GM18517 (cell line): ENCODE data around the gene PKM.

Source experiments
- ATAC-seq: cut with Tn5 transposase; IDR thresholded peaks from one replicate; pipeline ENCODE4 v1.9.1; 2021; ENCODE audit warnings: mild to moderate bottlenecking, moderate library complexity; ENCODE audit not compliant: unreplicated experiment

PKM gene

GRCh38 chr15:72236381-72237003, 5.5 kb upstream of the PKM start:
- no peak for ATAC-seq

DNA sequence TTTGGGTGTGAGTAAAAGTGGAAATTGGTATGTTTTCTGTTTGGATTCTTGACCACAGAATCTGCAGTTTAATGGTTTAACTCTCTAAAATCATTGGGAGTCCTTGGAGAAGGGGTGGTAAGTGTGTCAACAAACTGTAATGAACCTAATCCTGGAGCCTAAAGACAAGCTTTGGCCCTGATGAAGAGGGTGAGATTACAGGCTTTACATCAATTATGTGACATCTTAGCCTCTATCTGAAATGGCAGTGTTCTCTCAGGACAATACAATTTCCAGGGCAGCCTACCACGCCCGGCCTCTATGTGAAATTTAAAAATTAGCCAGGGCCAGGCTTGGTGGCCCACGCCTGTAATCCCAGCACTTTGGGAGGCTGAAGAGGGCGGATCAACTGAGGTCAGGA, 4.3 kb upstream of the PKM start:
- ATAC-seq, result no peak

DNA sequence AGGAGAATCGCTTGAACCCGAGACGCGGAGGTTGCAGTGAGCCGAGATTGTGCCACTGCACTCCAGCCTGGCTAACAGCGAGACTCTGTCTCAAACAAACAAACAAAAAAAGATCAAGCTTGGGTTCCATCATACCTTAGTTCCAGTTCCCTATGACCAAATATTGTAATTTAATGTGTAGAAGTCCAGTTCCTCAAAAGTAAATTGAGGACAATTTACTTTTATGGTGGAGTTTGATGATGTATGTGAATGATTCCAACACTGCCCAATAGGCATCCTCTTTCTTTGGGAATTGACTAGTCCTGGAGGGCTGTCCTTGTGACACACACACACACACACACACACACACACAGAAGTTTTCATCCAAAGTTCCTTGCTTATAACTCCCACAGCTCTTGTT, 2.8 kb upstream of the PKM start:
- ATAC-seq, result no peak

DNA sequence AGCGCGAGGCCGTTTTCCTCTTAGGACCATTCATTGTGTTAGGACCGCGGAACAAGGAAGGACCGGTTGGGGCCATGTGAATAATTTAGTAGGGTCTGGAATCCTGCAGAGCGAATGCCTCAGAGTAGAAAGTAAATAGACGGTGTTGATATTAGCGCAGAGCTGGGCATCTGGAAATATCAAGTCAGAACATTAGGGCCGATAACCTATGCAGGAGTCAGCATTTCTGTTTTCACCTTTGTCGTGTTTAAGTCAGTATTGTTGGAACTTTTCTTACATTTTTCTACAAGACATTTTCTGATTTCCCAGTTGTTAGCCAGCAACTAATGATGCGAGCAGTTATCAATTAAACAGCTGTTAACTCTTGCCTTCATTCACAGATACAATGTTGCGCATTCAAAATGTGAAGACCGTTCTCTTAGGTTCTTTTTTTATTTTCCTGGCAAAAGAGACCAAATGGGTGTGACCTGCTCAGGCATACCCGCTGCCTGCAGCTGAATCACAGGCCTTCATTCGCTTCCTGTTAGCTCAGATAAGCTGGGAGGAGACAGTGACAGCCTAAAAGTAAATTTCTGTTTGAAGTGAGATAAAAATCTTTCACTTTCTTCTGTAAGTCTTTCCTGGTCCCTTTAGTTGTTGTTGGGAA, 966 bp upstream of the PKM start:
- ATAC-seq, result no peak

DNA sequence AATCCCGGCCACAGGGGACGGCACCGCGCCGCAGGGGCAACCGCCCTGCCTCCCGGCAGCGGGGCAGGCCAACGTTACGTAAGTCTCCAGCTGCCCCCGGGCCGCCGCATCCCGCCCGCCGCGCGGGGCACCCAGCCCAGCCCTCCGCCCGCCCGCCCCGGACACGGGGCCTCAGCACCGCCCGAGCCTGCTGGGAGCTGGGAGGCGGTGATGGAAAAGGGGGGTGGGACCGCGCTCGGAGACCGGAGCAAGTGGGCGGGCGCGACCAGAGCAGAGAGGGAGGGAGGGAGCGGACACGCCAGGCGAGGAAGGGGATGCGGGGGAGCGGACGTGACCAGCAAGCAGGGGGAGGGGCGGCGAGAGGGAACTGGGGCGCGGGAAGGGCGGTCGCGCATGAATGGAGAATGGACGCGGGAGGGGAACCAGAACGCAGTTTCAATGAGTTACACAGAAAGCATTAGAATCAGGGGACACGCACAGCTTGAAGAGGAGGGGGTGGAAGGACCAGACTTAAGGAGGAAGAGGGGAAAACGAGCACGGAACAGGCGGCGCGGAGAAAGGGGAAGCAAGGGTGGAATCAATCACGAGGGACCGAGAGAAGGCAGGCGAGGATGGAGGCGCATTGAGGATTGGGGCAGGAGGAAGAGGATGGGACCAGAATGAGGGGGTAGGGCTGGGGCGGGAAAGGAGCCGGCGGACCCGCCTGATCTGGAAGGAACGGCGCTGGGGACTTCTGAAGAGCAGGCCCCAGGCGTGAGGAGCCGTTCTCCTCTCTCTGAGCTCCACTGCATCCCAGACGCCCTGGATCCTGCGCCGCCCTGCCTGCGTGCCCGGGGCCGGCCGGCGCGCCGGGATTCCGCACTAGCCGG, 559 bp downstream of the PKM start:
- ATAC-seq, result no peak

GRCh38 chr15:72229947-72230196, 1.1 kb downstream of the PKM start:
- ATAC-seq, result no peak

GRCh38 chr15:72229076-72229946, 1.7 kb downstream of the PKM start:
- ATAC-seq, result no peak

- ATAC-seq, result no peak
Observed at GRCh38 chr15:72227720-72228119, 3.3 kb downstream of the PKM start.

GRCh38 chr15:72227192-72227586, 3.8 kb downstream of the PKM start:
- no peak for ATAC-seq

GRCh38 chr15:72223278-72223677, 7.7 kb downstream of the PKM start:
- no peak for ATAC-seq

- no peak for ATAC-seq
Observed at GRCh38 chr15:72222393-72222792, 8.6 kb downstream of the PKM start.

- no peak for ATAC-seq
Observed at GRCh38 chr15:72220687-72221086, 10.3 kb downstream of the PKM start.

GRCh38 chr15:72217216-72217615, 13.8 kb downstream of the PKM start:
- no peak for ATAC-seq

DNA sequence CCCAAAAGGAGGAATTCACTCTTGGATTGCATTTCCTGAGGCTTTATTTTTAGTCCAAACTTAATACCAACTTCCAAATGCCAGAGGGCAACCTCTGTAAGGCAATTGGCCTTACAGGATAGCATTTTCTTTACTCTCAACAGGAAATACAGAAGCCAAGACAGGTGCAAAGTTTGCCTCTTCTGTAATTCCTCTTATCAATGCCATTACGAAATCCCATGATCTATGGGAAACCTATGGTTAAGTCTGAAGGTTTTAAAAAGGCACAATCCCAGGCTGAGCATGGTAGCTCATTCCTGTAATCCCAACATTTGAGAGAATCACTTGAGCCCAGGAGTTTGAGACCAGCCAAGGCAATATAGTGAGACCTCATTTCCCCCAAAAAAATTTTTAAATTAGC, 14.9 kb downstream of the PKM start:
- ATAC-seq, result no peak

- ATAC-seq, result no peak
Observed at GRCh38 chr15:72207558-72208085, 23.4 kb downstream of the PKM start.

- no peak for ATAC-seq
Observed at GRCh38 chr15:72206677-72207000, 24.4 kb downstream of the PKM start.

- no peak for ATAC-seq
Observed at GRCh38 chr15:72205896-72206676, 24.9 kb downstream of the PKM start.

- no peak for ATAC-seq
Observed at GRCh38 chr15:72205273-72205672, 25.7 kb downstream of the PKM start.

- ATAC-seq, result no peak
Observed at GRCh38 chr15:72203507-72203837, 27.5 kb downstream of the PKM start.

DNA sequence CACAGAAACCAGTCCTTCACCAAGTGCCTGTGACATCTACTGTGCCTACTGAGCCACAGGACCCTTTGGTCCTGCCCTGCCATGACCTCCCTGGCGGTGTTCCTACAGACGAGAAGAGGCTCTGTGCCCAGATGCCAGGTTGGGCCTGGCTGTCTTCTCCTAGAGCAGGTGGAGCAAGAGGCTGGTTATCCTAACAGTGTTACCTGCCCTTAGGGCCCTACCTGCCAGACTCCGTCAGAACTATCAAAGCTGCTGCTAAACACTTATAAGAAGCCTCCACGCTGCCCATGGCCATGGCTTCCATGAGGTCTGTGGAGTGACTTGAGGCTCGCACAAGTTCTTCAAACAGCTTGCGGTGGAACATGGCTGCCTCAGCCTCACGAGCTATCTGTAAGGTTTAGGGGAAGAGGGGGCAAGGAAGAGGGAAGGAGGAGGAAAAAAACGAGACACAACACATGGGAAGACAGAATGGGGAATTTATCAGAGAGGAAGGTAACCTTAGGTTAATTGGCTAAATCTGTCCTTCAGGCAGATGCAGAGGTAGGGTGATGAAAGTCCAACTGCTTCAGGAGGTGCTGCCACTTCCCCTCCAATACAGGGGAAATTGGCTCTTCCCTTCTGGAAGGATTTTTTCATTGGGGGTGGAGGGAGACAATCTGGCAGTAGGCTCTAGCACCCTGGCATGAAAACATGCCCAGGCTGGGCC, 28.0 kb downstream of the PKM start:
- ATAC-seq, result no peak
